Measurements from ENCODE around the gene TRA2B.

The TRA2B gene

DNA sequence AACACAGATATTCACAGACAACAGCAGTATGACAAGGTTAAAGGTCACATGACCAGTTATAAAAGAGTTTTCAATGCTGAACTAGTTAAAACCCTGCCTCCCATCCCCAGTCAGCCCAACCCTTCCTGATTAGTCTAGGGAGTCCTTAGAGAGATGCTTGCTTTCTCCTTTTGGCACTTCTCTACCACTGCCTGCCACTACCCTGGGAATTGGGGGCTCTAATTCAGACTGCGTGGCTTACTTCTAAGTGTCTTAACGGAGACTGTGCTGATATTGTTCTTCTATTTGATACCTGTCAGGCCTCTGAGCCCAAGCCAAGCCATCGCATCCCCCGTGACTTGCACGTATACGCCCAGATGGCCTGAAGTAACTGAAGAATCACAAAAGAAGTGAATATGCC lies 11.7 kb upstream of the TRA2B start:
- no peak for DNase-seq

DNA sequence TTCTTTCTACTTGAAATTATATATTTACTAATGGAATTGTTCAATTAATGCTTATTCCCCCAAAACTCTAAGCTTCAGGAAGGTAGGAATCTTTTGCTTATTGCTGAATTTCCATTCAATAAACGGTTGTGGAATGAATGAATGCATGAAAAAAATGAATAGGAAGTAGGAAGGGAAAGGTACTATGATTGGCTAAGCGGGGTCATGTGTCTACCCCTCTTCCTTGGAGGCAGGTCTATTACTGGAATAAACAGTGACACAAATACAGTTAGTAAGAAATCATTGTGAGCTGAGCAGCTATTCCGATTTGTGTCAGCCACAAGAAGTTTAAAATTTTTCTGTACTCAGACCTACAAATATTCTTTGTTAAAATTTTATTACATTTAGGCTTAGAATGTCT lies 10.5 kb upstream of the TRA2B start:
- no peak for DNase-seq

GRCh38 chr3:185943760-185944106 lies 5.9 kb upstream of the TRA2B start:
- no peak for DNase-seq

DNA sequence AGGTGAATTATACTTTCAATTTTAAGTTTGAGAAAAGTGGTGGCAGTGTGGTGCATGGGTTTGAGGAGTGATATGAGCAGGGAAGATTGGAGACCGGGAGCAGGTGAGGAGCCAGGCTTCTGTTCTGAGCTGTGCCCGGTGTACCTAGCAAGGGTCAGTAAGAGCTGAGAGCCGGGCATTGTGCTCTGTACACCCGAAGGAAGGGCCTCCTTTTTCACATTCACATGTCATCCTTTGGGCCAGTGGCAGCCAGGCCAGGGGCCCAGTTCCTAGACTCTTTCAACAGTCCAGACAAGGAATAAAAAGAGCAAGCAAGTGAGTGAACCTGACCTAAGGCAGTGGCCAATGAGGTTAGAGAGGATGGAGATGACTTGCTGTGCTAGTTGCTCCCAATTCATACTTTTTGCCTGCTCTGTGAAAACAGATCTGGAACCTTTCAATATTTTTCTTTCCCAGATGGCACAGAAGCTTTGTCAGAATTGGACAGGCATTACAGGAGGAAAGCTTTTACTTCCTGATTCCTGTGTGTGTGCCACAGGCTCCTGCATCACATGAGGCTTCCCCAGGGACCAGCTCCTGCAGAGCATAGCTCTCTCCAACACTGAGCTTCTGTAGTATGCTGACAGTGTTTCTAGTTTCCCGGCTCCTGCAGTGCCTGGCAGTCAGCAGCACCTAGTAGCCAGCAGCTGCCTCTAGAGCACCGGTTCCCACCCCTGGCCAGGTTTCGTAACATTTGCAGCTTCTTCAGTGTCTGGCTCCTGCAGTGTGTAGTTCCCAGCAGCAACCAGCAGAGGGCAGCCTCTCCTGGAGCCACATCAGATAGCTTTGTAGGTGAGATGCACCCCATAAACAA lies 5.3 kb upstream of the TRA2B start:
- DNase-seq, result peak; percentile 87

- DNase-seq, result no peak
These were observed 4.6 kb upstream of the TRA2B start for GRCh38 chr3:185942396-185942795.

DNA sequence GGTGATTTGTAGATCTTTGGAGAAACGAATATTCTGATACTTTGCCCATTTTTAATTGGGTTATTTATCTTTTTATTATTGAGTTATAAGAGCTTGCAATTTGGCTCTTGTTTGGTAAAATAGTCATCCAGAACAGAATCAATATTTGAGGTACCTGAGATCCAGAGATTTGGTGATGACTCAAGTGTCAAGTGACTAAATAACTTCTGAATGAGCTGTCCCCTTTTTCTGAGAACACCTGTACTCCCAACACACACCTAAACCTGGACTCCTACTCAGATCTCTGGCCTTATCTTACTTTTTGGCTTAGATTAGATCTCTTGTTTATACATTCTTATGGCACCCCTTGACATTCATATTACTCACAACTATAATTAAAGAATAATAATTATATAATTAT lies 3.1 kb upstream of the TRA2B start:
- DNase-seq, result no peak

- DNase-seq, result no peak
These were observed 1.9 kb upstream of the TRA2B start for GRCh38 chr3:185939721-185940120.

DNA sequence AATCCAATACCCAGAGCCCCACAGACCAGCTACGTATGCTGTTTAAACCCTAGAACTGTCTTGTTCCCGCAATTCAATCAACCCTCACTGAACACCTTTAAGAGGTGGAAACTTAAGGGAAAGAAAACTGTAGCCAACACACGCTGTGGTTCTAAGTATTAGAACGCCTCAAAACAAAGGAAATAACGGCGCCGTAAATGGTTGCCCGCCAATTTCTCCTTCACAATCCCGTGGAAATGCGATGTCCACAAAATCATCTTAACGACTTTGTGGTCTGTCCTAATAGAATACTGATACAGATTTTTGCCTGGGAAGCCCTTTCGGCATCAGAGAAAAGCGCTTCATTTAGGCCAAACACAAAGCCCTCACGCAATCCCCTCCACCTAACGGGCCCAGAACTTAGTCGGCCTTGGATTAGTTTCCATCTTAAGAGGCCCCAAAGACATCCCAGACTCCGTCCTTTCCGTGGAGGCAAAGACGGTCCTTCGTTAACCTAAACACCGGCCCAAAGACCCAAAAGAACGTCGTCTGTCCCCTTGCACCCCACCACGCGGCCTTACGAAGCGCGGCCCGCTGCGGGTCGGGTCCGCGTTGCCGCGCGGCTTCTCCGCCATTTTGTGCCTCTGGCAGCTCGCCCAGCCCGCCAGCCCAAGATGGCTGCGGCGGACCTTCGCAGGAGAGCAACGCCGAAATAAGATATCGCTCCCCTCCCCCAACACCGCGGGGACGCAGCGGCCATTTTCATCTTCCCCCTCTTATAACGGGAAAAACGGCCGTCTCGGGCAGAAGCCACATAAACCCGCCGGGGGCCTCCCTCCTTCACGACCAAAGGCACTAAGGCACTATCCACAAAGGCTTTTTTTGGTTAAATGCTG lies 763 bp downstream of the TRA2B start:
- DNase-seq, result peak; percentile 90

DNA sequence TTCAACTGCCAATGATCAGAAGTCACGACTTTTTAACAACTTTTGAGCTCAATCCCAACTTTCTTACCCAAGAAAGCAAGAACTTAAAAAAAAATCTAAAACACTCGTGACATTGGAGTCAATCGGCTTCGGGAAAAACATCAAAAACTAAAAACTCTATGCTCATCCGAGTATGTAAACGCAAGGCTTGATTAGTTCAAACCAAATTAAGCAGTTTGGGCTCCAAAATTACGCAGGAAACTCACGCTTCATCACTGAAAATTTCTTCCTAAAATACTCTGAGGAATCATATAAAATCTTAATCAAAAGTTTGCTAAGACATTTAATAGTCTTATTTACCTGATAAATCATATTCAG lies 1.6 kb downstream of the TRA2B start:
- no peak for DNase-seq

DNA sequence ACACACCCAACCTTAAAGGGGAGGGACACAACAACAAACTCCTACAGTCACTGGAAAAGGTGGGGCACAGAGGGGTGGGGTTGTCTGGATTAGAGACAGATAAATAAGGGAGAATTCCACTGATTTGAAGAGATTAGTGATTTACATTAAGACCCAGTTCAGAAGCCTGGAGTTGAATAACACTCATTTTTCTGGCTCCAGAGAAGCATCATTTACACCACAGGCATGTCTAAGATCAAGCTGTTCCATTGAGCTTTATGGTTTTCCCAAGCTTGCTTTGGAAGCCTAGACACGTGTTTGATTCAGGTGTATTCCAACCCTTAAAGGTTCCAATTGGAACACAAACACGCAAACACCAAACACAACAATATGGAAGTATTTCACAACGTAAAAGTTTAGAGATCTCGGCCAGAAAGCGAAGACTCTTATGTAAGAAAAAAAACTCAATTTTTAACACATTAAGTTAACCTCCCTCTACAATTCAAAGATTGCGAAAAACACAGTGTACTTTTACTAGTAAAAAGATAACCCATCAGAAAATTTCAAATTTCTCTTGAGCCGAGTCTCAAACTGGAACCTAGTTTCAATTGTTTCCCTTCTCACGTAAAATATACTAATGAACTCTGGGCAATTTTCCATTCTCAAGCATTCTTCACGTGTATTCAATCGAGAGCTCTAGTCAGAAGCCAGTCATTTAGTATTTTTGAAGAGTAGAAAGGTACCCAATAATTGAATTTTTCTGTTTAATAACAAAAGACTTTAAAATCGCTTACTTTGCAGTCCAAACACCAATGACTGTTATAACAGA lies 2.1 kb downstream of the TRA2B start:
- DNase-seq, result no peak

- no peak for DNase-seq
These were observed 2.9 kb downstream of the TRA2B start for GRCh38 chr3:185934767-185935464.

DNA sequence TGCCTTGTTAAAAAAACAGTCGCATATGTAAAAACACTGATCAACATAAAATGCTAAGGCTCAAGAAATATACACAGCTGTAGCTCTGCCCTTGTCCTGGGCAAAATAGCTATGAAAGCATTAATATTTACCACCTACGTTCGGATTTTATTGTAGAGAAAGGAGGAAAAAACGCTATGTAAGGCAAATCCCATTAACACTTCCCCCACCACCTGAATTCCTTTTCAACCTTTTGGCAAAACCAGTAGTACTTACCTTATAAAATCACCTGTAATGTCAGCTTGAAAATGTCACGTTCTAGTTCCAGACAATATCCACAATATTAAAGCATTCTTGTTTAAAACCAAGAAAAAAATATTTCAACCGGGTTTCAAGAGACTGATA lies 3.6 kb downstream of the TRA2B start:
- DNase-seq, result no peak

- no peak for DNase-seq
These were observed 4.2 kb downstream of the TRA2B start for GRCh38 chr3:185933374-185934173.

DNA sequence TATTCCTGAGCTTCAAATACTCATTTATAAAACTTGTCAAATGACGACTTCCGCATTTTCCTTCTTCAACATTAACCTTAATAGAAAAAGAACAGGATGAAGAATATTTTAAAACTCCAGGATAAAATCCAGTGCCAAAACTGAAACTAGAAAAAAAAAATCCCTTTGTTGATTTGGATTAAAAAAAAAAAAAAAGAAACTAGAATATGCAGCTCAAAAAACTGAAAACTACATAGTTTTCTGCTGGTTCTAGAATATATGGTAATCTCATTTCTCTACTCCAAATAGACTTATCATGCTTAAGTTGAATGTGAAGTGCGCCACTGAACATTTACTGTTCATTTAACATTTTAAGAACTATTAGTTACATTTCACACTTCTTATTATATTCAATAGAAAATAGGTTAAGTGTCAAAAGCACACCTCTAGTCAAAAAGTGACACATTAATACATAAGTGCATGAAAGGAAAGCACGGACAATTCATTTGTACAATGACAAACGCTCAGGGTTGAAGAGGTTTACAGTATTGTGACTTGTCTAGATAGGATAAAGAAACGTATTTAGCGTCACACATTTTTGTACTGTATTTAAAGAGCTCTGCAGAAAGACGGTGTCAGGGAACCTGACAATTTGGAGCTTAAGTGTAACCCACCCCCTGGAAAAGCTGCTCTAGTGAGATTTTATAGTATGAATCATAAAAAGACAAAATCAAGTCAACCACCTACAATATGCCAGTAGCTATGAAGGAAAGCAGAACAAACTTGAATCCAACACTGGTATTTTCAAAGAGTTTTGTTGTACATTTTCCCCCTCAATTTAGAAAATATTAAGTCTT lies 5.8 kb downstream of the TRA2B start:
- DNase-seq, result no peak

DNA sequence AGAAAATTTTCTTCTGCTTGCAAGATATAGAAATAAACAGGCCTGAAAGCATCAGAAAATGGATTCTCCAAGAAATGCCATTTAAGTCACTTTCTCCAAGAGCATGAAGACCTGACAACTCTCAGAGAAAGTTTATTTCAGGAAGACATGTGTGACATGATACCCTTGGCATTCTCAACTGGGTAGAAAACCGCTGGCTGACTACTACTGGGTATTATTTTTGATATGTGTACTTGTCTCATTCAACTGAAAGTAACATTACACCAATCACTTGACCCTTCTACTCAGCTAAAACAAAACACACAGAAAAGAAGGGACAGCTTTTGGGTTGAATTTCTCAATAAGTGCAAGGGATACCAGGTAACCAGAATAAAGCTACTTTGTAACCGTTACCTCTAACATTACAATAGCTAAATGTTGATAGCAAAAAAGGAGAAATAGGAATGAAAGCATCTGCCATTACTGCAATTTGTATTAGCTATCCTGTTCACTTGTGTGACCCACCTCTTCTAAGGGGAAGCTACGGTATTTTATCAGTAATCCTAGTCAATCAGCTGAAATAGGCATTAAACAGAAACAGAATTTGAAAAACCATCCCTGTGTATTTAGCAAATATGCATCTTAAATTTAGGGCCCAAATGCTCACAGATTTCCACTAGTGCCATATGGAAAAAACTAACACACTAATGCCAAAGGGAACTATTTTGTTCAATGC lies 7.3 kb downstream of the TRA2B start:
- no peak for DNase-seq

DNA sequence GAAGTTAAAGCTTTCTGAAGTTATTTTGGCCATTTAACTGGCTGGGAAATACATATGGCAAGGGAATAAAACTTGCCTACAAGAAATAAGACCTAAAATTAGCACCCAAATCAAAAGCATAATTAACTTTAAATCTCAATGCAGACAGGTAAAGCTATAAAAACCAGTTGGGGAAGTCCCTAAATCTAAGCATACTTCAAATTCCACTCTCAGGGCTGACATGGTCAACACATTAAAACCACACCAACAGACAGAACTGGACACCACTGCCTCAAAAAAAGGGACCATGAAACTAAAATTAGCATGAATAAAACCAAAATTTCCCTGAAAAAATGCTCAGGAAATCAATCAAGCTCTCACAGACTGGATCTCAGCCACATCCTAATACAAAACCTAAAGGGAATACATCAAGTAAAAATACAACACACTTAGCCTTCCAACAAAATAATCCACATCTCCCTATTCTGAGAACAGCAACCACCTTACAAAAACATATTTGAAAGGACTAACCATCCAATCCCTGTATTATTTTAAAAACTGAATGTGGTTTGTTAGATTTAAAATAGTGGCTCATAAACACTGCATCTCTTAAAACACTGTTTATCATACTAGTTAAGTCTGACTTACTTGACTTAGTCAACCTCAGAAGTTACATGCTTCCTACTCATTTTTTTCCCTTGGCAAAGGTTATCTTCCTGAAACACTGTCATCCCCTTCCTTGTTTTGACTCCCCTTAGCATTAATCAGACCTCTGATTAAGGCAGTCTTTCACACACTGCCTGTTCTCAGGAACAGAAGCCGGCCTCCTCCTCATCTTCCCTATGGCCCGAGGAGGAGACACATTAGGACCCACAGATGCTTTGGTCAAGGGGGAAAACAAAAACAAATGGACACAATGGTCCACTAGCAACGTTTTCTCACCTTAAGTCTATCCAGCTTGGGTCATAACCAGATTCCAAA lies 8.3 kb downstream of the TRA2B start:
- no peak for DNase-seq

DNA sequence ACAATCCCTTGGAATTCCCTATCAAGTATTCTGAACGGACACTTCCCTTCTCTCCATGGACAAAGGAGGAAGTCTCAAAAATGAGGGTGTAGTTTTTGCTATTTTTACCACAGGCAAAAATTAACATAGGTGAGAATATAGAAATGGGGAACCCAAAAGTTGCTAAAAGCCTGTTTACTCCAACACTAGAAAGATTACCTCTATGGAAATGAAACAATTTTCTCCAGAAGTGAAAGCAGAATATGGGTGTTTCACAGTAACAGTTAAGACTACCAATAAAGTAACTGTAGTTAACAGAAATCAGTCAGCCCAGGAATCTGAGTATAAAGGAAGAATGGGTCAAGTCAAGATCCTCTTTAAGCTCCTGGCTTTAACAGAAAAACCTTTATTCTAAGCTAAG lies 9.3 kb downstream of the TRA2B start:
- DNase-seq, result no peak

GRCh38 chr3:185927501-185928200 lies 10.2 kb downstream of the TRA2B start:
- no peak for DNase-seq
